Measurements from ENCODE around the gene FOSL2.
A peak's percentile ranks its signal among the peaks of the same experiment; 100 is the strongest.

The FOSL2 gene

DNA sequence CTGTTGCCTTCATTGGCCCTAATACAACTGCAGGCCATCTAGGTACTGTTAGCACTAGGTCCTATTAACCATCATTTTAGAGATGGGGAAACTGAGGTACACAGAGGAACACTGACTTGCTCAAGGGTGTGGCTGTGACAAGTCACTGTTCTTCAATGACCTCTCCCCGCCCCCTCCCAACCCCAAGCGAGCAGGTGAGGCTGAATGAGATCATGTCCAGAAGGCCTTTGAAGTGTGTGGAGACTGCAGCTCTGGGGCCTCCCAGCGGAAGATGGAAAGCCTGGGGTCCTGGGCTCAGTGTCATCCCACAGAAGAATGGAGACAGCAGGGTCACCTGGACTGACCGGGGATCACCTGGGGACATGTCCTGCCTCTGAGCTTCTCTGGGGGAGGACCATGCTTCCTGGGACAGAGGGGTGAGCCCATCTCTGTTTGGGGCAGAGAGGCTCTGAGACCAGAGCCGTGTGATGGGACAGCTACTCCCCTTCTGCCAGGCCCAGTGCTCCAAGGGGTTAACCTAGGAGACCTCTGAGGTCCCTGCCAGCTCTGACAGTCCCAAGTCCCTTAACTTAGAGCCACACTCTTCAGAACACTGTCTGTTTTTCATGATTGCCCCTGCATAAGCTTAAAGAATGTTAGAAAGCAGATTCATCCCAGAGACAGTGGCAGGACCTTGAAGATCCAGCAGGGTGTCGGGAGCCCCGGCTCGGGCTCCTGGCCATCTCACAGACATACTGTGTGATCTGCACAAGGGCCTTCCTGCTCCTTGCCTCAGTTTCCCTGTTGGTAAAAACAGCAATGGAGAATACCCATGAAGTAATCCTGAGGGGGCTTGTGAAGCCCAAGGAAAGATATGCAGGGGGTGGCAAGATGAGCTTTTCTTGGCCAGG lies 16.7 kb upstream of the FOSL2 start:
- DNase-seq, result no peak

DNA sequence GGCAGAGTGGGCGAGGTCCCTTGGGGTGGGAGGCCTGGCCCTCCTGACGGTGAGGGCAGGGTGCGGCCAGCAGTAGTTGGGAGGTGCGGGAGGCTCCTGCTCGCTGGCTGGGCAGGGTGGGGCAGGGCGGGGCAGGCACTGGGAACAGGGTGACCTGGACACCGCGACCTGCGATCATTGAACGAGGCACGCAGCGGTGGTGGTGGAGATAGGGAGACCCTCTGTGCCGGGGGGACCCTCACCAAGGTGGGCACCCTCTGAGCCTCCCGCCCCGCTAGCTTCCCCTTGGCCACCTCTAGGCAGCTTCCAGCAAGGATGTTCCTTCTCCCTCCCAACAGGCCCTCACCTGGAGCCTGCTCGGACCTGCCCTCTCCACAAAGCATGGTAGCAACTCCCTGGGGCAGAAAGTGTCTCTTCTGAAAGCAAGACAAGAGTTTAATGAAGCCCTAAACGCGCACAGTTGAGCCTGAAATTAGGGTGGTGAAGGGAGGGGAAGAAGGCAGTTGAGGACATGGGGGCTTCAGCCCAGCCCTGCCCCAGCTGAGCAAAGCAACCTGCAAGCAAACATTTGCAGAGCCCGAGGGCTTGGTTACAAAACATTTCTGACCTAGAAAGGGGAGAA lies 15.4 kb upstream of the FOSL2 start:
- DNase-seq, result no peak

GRCh38 chr2:28377984-28378678 lies 14.5 kb upstream of the FOSL2 start:
- DNase-seq, result no peak

- DNase-seq, result no peak
These were observed 13.7 kb upstream of the FOSL2 start for GRCh38 chr2:28378679-28379584.

GRCh38 chr2:28380219-28380618 lies 12.4 kb upstream of the FOSL2 start:
- no peak for DNase-seq

- no peak for DNase-seq
These were observed 11.2 kb upstream of the FOSL2 start for GRCh38 chr2:28381225-28382180.

- DNase-seq, result no peak
These were observed 9.9 kb upstream of the FOSL2 start for GRCh38 chr2:28382755-28383154.

- no peak for DNase-seq
These were observed 5.3 kb upstream of the FOSL2 start for GRCh38 chr2:28387082-28387960.

- DNase-seq, result no peak
These were observed 3.0 kb upstream of the FOSL2 start for GRCh38 chr2:28389399-28390240.

DNA sequence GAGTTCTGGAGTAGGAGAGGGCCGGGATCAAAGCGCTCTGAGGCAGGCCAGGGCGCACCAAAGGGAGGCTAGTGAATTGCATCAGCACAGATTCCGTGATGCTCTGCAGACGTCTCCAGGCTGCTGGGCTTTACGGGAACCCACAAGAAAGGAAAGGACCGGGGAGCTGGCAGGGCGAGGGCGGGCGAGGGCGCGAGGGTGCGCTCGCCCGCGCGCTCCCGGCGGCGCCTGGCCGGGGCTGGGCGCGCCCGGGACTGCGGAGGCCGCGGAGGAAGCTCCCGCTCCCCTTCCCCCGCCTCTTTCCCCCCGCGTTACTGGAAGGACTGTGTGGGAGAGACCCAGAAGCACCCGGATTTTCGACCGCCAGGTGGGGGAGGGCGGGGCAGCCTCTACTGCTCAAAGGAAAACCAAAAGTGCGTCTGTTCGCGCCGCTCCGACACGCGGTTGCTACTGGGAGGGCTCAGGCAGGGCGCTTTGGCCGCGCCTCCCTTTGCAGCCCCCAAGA lies 2.4 kb upstream of the FOSL2 start:
- peak; percentile 91 for DNase-seq

DNA sequence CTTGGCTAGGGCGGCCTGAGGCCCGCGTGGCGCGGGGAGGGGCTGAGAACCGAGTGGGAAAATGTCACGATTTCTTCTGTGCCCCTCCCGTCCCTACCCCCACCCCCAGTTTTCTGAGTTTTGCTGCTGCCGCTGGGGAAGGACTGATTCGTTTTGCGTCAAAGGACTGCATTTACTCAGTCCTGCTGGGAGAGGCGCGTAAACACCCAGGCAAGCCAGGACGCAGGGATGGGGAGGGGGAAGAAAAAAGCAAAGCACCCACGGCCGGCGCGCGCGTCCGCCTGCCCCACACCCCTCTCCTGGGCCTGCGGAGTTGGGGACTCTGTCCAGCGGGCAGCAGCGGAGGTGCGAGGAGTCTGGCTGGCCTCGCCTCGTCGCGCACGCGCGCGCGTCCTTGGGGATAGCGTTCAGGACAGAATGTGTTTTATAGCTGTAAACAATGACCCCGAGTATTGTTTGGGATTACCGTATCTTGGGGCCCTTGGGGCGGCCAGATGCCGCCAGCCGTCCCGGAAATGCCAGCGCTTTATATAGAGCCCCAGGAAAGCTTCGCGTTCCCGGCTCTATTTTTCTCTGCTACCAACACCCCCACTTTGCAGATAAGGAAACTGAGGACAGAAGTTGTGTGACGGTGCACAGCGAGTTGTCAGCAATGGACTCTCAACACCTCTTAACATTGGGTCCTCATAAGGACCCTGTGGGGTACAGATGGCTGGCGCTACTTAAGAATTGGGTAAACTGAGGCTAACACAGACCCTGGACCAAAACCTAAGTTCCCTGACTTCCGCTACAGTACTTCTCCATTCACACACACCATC lies 1.7 kb upstream of the FOSL2 start:
- no peak for DNase-seq

DNA sequence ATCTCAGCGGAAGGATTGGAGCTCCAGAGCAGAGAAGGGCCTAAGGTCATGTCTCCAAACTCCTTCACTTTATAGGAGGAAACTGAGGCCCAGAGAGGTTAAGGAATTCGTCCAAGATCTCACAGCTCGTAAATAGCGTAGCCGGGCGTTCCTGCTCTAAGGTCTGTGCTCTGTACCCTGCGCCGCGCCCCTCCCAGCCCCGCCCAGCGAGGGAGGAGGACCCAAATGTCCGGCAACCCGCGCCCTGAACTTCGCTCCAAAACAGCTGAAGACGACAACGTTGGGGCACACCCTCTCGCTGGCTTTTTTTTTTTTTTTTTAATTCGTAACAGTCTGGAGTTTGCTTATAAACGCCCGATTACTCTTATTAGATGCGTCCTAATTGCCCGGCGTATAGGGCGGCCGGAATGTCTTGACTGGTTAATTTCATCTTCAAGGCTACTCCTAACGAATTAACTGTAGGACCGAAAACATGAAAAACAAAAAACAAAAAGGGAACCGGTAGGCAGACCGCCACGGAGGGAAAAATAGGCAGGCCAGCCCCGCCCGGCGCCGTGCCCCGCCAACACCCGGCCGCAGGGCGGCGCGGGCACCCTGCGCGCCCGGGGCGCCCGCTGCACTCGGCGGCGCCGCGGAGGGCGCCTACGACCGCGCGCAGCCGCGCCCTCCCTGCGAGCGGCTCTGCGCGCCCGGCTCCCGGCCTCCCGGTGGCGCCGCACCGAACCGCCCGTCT lies 928 bp upstream of the FOSL2 start:
- peak; percentile 42 for DNase-seq

DNA sequence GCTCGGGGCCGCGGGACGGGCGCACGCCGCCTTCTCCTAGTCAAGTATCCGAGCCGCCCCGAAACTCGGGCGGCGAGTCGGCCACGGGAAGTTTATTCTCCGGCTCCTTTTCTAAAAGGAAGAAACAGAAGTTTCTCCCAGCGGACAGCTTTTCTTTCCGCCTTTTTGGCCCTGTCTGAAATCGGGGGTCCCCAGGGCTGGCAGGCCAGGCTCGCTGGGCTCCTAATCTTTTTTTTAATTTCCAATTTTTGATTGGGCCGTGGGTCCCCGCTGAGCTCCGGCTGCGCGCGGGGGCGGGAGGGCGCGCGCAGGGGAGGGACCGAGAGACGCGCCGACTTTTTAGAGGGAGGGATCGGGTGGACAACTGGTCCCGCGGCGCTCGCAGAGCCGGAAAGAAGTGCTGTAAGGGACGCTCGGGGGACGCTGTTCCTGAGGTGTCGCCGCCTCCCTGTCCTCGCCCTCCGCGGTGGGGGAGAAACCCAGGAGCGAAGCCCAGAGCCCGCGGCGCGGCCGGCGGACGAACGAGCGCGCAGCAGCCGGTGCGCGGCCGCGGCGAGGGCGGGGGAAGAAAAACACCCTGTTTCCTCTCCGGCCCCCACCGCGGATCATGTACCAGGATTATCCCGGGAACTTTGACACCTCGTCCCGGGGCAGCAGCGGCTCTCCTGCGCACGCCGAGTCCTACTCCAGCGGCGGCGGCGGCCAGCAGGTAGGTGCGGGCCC lies 617 bp downstream of the FOSL2 start:
- DNase-seq, result peak; percentile 38

DNA sequence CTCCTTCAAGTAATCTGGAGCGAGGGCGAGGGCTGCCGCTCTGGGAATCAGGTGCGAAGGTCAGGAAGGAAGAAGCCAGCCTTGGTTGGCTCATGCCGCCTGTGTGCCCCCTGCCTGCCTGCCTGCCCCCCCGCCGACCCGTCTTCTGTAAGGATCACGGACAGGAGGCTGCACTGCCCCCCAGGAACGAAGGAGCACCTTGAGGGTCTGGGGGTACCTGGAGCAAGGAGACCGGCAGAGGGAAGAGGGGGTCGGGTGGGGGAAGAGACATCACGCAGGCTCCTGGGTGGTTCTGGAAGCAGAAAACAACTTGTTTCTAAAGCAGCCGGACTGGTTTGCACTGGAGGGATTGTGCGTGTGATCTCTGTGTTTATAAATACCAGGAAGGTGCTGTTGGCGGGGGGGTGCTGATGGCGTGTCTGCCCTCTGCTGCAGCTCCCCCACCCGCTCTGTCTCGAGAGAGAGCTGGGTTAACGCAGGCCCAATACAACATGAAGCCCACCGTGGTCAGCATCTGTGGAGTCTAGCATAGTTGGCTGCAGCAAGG lies 1.7 kb downstream of the FOSL2 start:
- DNase-seq, result no peak

DNA sequence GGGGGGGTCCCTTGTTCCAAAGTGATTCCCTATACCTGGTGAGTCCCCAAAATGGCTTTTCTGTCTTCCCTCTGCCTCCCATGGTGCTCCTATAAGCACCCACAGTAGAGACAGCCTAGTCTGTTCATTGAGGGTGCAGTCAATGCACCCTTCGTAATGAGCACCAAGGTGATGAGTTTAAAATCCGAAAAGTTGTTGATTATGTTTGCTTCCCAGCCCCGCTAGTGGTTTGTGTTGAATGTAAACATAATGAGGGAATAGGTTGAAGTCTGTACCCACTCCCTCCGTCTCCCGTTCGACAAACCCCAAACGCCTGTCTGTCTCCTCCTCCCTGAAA lies 2.3 kb downstream of the FOSL2 start:
- no peak for DNase-seq

DNA sequence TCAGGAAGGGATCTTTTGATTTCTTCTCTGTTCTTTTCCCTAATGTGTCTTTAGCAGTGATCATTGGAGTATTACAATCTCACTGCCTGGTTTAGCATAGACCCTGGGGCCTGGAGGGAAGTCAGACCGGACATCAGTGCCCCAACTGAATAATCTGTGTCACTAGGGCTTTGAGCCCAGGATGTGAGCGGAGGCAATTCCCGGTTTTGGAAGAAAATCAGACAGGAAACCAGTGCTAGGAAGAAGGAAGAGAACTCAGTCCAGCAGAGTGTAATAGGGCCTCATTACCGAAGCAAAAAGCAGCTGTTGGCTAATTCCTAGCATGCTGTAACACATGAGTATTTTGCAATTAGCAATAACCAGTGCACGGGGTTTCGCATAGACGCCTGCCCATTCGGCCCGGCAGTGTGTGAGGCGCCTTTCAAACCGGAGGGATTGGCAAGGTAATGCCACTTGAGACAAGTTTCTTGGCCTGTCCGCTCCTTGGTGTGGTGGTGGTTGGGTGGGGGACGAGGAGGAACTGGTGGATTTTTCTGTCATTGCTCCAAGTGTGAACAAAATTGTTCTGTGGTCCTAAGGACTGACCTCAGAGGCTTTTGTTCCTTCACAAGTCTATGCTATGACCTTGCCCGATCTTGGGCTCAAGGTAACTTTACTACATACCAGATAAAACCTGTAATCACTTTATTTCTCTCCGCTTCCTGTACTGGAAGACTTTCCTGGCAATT lies 2.8 kb downstream of the FOSL2 start:
- DNase-seq, result no peak

Data from activated T-cell treated with anti-CD3 and anti-CD28 coated beads for 4 hours (primary cell).